GM21367 (cell line): ENCODE data around the gene AHSP.
"Not testable (repeated sequence)": the region's sequence is repeated elsewhere in the genome, so short reads cannot be mapped to it uniquely, and the experiment has no call there.

ENCODE experiments used
- ATAC-seq: cut with Tn5 transposase; IDR thresholded peaks from one replicate; pipeline ENCODE4 v1.9.1; 2021; ENCODE audit not compliant: unreplicated experiment

Gene AHSP

GRCh38 chr16:31527734-31528274 is at the start of gene AHSP:
AHSP (plus strand) TSS chr16:31527900; CDS start chr16:31528140, 240 bp downstream.
- ATAC-seq, result no peak

- ATAC-seq, result no peak
These were observed 48.7 kb upstream of the AHSP start for GRCh38 chr16:31478956-31479355.

- no peak for ATAC-seq
These were observed 47.9 kb upstream of the AHSP start for GRCh38 chr16:31479751-31480150.

GRCh38 chr16:31480851-31481536 is 46.7 kb upstream of the AHSP start:
- ATAC-seq, result no peak

- no peak for ATAC-seq
These were observed 44.6 kb upstream of the AHSP start, which contains the start of gene SLC5A2 for GRCh38 chr16:31483081-31483480. SLC5A2 (plus strand) TSS chr16:31483123; CDS start chr16:31483137, 14 bp downstream.

- ATAC-seq, result not testable (repeated sequence)
These were observed 43.7 kb upstream of the AHSP start for GRCh38 chr16:31484048-31484447.

GRCh38 chr16:31484491-31485171 is 43.1 kb upstream of the AHSP start:
- ATAC-seq, result no peak

GRCh38 chr16:31485571-31485970 is 42.1 kb upstream of the AHSP start:
- ATAC-seq, result no peak

- no peak for ATAC-seq
These were observed 41.7 kb upstream of the AHSP start for GRCh38 chr16:31486045-31486444.

GRCh38 chr16:31487071-31487719 is 40.5 kb upstream of the AHSP start:
- ATAC-seq, result no peak

- ATAC-seq, result peak; percentile 72
These were observed 39.8 kb upstream of the AHSP start for GRCh38 chr16:31487720-31488467.

GRCh38 chr16:31488468-31489297 is 39.0 kb upstream of the AHSP start:
- ATAC-seq, result no peak

- no peak for ATAC-seq
These were observed 38.5 kb upstream of the AHSP start for GRCh38 chr16:31489298-31489564.

- no peak for ATAC-seq
These were observed 37.8 kb upstream of the AHSP start for GRCh38 chr16:31489616-31490584.

- ATAC-seq, result no peak
These were observed 35.8 kb upstream of the AHSP start for GRCh38 chr16:31491778-31492418.

GRCh38 chr16:31493506-31494125 is 34.1 kb upstream of the AHSP start:
- no peak for ATAC-seq

GRCh38 chr16:31496670-31497069 is 31.0 kb upstream of the AHSP start:
- ATAC-seq, result no peak

- no peak for ATAC-seq
These were observed 29.2 kb upstream of the AHSP start for GRCh38 chr16:31498493-31498892.
